HG03280 (cell line): Measurements from ENCODE around the gene E2F1.
"Not testable (repeated sequence)": the region's sequence is repeated elsewhere in the genome, so short reads cannot be mapped to it uniquely, and the experiment has no call there.

Source experiments
- ATAC-seq: cut with Tn5 transposase; IDR thresholded peaks from one replicate; pipeline ENCODE4 v1.9.1; 2021; ENCODE audit warnings: mild to moderate bottlenecking, moderate library complexity; ENCODE audit not compliant: unreplicated experiment

Gene E2F1

DNA sequence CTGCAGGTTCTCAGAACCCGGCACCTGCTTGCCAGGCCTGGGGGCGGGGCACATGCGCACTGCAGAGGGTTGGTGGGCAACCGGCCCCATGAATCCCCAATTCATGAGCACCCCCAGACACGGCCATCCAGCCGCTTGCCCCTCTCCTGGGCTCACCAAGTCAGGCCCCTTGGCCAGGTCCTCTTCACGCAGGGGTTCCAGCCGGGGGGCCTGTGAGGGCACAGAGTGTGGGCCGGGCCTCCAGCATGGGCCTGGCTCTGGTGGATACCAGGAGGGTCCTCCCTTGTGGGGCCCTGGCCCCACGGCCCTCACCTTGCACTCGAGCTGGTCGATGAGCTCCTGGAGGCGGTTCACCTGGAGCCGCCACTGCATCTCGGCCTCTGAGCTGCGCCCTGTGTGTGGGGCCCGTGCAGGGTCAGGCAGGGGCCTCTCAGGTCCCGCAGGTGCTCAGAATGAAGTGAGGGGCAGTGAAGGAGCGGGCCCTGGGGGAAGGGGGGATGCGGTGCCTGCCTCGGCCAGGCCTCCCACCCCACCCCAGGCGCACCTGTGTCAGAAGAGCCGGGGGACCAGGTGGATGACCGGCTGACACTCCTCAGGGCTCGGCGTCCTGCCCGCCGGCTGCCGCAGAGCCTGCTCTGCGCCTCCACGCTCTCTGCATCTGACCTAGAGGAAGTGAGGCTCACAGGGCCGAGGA, 26.7 kb downstream of the E2F1 start:
- ATAC-seq, result no peak

DNA sequence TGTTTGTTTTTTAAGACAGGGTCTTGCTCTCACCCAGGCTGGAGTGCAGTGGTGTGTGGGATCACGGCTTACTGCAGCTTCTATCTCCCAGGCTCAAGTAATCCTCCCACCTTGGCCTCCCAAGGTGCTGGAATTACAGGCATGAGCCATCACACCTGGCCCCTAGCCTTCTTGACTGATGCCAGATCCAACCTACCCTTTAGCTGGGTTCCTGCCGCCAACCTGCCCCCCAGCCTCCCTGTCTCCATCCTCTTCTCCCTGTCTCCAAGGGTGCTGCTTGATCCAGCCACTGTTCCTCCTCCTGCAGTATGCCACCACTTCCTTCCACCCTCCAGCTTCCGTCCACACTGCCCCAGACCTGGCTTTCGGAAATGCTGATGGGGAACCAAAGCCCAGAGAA, 27.3 kb downstream of the E2F1 start:
- ATAC-seq, result no peak

DNA sequence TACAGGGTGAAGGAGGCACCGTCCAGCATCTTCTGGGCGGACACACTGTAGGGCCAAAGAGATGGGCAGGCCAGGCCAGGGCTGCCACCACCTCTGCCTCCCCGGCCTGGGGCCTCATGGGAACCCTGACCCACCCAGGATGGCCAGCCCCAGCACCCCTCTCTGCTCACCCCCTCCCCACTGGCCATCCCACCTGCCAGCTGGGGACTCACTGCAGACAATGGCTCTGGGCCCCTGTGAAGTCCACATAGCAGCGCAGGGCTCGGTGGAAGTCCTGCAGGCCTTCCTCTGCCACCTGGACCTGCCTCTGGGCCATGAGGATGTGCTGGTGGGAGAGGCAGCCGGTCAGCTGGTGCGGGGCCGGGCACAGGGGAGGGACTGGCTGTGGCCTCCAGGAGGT, 27.7 kb downstream of the E2F1 start:
- ATAC-seq, result no peak

DNA sequence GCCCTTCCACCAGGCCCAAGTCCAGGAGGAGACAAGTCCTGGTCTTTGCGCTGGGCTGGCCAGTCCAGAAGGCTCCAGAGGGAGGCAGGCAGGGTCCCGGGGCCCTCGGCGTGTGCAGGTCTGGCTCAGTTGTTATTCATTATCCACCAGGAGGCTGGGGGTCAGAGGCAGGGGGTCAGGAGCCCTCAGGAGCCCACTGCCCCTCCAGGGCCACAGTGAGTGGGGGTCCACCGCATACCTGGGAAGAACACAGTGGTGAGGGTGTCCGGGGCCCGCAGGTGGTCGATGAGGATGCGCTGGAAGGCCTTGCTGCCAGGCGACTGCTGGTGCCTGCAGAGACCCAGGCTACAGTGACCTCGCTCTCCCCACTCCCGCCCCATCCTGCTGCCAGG, 28.5 kb downstream of the E2F1 start:
- ATAC-seq, result no peak

DNA sequence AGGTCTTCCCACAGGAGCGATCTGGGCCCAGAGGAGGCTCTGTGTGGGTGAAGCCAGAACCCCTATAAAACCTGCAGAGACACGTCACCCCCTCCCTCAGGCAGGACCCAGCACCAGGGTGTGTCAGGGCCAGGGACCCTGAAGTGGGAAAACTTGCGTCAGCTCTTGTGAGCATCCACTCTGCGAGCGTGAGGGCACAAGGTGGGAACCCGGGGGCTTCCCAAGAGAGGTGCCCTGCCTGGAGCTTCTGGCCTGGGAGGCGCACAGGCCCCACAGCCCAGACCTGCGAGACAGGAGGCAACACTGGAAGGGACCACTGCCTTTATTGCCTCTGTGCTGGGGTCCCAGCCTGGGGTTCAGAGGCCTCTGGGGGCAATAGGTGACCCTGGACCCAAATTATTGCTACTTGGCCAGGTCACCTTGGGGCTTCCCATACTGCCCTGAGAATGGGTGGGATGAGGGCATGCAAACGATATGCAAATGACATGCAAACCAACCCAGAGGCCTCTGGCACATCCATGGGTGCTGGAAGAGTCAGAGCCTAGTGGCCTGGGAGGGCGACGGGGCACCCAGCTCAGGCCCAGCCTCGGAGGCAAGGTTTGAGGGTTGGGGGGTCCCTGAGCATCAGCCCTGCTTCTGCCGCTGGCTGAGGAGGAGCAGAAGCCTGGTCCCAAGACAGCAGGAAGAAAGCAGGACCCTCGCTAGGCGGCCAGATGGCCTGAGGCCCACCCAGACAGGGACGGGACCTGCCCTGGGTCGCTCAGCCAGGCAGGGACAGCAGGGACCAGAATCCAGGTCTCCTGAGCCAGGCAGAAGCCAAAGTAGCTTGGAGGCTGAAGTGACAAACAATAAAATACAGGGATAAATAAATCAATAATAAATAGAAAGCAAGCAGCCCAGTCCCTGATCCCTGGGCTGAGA, 29.1 kb downstream of the E2F1 start:
- ATAC-seq, result no peak

DNA sequence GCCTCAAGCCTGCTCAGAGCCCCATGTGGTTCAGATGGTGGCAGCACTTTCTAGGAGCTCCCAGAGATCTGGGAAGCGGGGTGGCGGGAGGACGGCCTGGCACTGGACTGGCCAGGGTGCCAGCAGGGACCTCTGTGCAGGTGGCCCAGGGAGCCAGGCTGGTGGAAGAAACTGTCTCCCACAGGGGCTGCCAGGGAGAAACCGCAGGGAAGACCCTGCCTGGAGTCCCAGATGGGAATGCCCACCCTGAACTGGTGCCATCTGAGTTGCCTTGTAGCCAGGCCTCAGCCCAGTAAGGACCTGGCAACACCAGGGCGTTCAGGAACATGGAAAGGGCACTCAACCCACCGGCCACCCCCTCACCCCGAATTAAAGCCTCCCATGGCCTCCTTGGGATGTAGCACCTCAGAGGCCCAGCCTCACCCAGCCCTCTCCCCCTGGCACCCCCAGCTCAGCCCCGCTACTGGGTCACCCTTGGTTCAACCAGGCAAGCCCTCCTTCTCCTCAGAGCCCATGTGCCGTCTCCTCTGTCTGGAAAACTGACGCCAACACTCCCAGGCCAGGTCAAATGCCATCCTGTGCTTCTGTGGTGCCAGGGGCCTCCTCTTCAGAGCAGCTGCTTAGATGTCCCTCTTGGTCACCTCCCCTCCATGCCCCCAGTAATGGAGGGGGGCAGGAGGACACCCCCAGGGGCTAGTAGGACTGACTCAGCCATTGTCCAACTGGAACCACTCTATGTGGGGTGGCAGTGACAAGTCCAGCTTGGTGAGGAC, 30.0 kb downstream of the E2F1 start:
- no peak for ATAC-seq

DNA sequence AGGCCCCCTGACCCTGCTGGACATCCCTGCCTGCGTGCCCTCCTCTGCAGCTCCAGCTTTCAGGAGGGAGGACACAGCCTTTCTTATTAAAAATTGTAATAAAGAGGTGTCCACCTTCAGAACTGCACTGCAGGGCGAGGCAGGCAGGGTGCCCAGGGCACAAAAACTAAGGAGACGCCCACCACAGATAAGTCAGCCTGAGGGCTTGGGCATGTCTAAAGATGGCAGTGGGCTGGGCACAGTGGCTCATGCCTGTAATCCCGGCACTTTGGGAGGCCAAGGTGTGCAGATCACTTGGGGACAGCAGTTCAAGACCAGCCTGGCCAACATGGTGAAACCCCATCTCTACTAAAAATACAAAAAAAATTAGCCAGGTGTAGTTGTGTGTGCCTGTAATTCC, 31.0 kb downstream of the E2F1 start:
- no peak for ATAC-seq

DNA sequence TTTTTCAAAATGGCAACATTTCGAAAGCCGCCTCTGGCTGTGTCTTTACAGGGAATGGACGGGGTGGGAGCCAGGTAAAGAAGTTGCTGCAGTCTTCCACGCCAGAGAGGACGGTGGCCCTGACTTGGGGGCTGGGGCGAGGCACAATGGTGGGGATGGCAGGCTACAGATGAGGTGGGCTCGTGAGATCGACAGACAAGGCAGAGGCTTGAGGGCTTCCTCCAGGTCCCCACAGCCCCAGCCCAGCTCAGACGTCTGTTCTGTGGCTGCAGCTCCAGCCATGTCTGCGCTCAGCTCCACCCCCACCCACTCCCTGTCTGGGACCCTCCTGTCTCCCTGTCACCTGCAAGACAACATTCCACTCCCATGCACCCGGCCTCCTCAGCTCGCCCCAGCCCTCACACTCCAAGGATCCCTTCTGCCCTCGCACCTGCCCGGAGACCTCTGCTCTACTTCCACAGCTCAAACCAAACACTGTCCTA, 31.5 kb downstream of the E2F1 start:
- ATAC-seq, result no peak

DNA sequence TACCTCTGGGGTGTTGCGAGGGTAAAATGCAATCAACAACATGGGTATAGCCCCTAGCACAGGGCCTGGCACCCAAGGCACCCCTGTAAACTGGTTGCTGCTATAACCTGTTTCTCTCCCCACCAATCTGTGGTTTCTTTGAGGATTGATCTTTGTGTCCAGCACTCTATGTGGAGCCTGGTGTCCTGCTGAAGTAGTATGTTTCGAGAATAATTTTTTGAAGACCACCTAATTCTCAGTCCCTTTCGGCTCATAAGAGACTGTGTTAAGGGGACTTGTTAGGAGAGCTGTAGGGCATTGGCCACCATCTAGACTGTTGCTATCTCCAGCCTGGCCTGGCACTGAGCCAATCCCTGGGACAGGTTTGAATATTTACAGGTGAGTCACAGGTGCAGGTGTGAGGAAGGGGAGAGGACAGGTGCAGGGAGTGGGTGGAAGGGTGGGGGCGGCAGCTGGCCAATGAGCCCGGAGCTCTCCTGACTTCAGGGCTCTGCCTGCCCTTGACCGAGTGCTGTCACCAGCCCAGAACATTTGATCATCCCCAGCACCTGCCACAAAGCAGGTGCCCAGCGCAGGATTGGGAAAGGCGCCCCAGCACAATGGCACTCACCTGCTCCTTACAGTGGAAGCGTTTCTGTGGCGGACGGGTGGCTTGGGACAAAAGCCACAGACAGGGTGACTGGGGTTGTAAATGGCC, 32.1 kb downstream of the E2F1 start:
- no peak for ATAC-seq

DNA sequence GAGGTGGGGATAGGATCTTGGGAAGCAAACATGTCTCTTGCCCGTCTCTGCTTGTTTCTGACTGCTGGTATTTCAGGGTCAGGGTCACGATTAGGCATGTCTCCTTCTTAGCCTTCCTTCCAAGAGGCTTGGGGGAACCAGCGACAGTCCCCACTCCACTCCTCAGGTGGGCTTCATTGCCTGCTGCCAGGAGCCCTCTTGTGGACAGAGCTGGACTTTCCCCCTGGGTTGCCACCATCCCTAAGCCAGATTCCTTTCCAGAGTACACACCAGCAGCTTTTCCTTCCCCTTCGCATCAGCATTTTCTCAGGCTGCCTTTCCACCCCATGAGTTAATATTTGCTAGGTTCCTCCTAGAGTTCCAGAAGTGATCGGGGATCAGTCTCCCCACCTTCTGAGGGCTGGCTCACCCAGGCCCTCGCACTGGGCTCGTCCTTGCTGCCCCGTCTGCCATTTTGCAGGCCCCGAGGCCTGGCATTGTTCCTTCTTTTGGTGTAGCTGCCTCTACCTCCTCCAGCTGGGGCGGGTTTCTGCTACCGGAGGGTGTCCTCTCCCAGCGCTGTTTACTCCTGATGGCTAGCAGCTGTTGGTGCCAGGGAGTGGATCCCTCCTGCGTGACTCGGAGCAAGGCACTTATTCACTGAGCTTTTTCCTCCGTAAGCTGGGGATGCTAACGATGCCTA, 32.8 kb downstream of the E2F1 start:
- no peak for ATAC-seq

DNA sequence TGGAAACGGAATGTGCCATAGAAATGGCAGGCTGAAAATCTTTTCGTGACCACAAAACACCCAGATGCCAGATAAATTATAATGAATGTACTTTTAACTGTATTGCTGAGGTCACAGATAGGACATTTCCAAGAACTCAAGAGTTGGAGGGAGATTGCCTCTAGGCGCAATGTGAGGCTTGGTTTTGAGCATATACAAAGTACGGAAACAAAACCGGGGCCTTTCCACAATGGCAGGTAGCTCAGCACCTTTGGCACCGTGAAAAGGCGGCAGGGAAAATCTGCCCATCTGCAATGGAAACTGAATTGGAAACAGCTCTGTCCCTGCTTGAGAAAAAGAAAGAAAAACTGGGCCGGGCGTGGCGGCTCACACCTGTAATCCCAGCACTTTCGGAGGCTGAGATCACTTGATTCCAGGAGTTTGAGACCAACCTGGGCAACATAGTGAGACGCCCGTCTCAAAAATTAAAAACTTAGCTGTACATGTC, 34.6 kb downstream of the E2F1 start:
- no peak for ATAC-seq

DNA sequence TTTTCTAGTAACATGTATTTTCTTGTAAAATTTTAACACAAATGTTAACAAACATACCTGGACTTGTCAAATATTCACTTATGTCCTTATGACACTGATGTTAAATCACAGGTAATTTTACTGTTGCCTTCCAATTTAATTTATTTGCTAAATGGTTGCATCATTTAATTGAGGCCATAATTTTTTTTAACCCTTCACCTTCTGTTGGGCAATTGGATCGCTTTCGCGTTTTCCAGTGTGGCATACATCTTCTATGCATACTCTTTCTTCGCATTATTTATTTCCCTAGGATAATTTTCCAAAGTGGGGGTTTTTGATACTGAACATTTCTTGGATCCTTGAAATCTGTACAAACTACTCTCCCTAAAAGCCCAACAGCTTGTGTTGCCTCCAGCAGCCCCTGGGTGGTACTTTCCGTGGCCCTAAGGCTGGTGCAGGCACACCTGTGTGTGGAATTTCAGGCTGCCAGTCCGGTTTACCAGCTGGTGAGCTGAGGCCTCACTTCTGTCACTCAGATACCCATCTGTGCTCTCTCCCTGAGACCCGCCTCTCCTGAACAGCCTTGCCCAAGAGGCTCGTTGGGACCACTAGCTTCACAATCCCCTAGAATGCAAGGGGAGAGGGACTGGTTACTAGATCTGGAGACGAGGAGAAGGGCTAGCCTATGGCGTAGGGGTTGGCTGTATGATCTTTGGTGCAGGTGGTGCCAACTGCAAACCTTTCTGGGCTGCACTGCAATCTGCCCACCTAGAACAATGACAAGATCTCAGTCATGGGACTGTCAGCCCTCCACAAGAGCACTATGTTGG, 35.2 kb downstream of the E2F1 start:
- no peak for ATAC-seq

DNA sequence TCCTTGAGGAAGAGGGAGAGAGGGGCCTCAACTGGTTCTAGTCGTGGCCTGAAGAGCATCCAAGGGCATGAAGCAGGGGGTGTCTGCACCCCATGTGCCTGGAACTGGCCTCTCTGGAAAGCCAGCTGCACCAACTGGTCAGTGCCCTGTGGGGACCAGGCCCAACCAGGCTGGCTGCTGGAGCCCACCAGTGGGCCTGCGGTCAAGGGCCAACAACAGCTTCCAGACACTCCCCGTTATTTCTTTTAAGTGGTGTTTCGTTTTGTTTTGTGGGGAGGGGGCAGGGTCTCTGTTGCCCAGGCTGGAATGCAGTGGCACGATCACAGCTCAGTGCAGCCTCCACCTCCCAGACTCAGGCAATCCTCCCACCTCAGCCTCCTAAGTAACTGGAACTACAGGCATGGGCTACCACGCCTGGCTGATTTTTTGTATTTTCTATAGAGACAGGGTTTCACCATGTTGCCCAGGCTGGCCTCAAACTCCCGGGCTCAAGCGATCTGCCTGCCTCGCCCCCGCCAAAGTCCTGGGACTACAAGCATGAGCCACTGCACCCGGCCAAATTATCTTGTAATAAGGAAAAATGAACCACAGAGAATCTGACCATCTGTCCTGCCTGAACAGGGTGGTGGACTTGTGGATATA, 36.0 kb downstream of the E2F1 start:
- no peak for ATAC-seq

DNA sequence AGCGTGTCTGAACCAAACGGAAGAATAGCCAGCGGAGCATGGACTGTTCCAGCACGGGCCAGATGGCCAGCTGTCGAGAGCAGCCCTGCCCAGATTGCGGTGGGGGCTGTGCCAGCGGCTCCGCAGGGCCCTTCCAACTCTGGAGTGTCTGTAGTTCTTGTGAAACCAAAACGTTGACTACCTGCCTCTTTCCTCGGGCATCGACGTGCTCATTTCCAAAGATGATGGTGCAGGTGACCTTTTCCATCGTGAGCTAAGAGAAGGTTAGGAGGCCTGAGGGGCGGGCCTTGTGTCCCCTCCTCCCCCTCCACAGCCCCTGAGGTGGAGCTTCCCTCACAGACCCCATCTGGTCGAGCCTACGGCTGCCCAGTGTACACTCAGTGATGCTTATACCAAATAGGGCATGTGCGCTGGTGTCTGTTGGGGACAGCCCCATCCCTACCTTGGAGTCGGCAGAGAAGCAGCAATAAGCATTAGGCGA, 36.9 kb downstream of the E2F1 start:
- no peak for ATAC-seq

DNA sequence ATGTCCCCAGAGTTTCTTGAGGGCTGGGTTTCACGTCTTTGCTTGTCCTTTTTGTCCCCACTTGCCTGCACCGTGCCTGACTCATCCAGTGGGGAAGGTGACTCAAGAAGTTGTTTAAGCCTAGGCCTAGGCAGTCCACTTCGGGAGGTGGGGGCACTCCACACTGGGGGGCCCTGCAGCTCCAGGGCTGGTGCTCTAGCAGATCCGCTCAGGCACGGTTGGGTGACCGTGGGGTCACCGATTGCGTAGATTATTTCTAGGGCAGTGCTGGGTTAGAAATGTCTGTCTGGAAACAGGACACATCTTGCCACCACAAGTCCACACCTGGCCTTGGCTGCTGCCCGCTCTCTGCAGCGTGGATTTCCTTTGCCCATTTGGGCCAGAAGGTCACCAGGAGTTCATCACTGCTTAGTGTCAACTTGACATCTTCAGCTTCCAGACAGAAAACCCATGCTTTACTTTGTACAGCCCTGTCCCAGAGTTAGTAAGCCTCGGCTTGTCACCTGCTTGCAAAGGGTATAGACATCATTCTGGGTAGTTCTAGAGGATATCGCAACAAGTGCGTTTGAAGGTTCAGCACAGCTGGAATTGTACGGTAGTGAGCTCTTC, 37.7 kb downstream of the E2F1 start:
- ATAC-seq, result no peak

DNA sequence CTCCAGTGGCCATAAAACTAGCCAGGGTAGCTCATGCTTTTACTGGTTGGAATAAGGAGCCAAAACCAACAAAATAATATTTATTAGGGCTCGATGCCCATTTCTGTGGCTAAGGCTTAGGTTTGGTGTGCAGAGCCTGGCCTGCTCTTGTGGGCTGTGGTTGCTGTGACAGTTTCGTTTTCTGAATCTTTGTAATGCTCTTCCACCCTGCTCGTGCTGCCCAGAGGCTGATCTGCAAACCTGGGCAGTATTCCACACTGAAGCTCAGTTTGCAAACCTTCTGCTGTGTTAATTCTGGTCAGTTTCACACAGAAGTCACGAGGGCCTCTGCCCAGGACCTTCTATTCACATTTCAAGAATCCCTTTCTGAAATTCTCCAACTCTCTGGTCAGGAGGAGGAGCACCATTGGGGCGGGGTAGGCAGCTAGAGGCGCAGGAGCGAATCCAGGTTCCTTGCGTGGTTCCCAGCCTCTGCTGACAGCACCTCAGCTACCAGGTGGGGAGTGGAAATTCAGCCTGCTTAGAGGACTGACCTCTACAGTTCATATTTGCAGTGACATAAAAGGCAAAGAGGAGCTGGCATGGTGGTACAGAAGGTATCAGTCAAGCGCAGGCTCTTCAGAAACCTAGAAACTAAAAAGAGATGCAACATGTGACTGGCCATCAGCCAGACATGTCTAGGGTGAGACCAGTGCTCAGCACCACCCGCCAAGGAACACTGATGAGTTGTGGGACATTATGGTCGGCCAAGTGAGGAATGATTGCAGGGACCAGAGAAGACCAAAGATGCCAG, 38.4 kb downstream of the E2F1 start:
- ATAC-seq, result no peak

DNA sequence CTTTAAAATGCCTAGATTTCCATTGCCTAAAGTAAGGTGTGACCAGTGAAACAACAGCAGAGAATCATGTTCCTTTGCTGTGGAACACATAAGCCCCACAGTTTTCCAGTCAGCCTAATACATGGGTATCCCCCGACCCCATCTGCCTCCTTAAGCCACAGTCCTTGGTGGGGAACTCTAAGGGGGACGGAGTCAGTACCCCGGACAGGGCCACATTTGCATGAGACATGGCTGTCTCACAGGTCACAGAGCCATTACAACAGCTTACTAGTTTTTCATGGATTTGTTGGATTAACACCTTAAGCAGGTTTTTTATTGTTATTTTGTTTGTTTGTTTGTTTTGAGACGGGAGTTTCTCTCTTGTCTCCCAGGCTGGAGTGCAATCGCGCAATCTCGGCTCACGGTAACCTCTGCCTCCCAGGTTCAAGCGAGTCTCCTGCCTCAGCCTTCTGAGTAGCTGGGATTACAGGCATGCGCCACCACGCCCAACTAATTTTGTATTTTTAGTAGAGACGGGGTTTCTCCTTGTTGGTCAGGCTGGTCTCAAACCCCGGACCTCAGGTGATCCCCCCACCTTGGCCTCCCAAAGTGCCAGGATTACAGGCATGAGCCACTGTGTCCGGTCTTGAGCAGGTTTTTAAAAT, 39.1 kb downstream of the E2F1 start:
- ATAC-seq, result not testable (repeated sequence)
